HUES6 (cell line): ENCODE measurements around the gene PUS1.

Source experiments
- H3K27ac ChIP-seq: 2 replicates; pipeline ENCODE4 v1.7.0; 2013; ENCODE audit warnings: low read depth, mild to moderate bottlenecking, low read length, inconsistent platforms
- H3K27me3 ChIP-seq: 2 replicates; pipeline ENCODE4 v1.6.1; 2013; ENCODE audit warnings: low read length; ENCODE audit not compliant: control insufficient read depth, insufficient read depth
- H3K36me3 ChIP-seq: 2 replicates; pipeline ENCODE4 v1.6.1; 2013; ENCODE audit warnings: low read length; ENCODE audit not compliant: control insufficient read depth, insufficient read depth
- H3K4me1 ChIP-seq: 2 replicates; pipeline ENCODE4 v1.6.1; 2013; ENCODE audit warnings: low read length; ENCODE audit not compliant: control insufficient read depth, insufficient read depth
- H3K4me3 ChIP-seq: 2 replicates; pipeline ENCODE4 v1.5.1; 2013; ENCODE audit warnings: low read depth, low read length
- H3K9ac ChIP-seq: one replicate; pipeline ENCODE4 v1.6.1; 2013; ENCODE audit warnings: mild to moderate bottlenecking, low read length
- H3K9me3 ChIP-seq: 2 replicates; pipeline ENCODE4 v1.6.1; 2013; ENCODE audit warnings: low read depth, low read length; ENCODE audit not compliant: control insufficient read depth, insufficient read depth

Gene PUS1

DNA sequence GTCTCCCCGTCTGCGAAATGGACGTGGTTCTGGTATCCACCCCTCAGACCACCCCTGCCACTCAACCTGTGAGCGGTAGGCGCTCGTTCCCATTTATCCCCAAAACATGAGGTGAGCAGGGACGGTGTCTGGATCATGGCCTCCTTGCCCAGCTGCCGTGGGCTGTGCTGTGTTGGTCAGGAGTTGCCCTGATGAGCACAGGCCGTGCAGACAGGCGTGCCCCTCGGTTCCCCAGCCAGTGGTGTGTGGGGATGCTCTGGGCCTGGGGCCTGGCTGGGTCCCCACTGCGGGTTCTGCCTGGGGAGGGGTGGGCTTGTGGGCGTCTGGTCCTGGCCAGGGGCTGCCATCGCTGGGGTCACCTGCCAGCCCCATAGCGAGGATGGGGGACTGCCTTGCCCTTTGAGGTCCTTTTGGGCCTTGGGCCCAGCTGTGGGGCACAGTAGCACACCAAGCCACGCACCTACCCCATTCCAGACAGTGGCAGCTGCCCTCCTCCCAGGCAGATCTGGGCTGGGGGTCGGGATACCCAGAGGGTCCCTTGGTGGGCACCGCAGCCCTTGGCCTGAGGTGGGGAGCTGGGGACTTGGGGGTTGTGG, 11.3 kb upstream of the PUS1 start:
- H3K36me3 ChIP-seq, result peaks cover 73% of the 10 kb centered on the region

DNA sequence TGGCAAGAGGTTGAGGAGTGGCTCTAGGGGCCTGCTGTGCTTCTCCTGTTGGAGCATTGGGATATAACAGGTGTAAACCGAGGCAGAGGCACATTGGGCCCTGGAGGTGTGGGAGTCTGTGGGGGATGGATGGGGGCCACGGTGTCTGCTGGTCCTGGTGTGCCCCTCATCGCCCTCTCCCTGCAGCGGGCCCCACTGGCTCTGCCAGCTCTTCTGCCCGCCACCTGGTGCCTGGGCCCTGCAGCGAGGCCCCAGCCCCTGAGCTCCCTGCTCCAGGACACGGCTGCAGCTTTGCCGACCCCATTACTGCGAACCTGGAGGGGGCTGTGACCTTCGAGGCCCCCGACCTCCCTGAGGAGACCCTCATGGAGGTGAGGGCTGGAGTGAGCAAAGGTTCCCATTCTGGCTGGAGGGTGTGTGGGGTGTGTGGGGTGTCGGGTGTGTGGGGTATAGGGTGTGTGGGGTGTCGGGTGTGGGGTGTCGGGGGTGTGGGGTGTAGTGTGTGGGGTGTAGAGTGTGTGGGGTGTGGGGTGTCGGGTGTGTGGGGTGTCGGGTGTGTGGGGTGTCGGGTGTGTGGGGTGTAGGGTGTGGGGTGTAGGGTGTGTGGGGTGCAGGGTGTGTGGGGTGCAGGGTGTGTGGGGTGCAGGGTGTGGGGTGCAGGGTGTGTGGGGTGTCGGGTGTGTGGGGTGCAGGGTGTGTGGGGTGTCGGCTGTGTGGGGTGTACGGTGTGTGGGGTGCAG, 10.6 kb upstream of the PUS1 start:
- Histone ChIP-seq H3K9me3 (no peaks in the 10 kb centered on the region), H3K9ac (no peak overlapping the region), H3K4me1 (no peaks in the 10 kb centered on the region), H3K27ac (no peak overlapping the region), H3K27me3 (no peaks in the 10 kb centered on the region), H3K4me3 (no peak overlapping the region), H3K36me3 (peaks cover 72% of the 10 kb centered on the region)

More for the DNA sequence above, 11.3 kb upstream of the PUS1 start:
- Histone ChIP-seq H3K4me1 (no peaks in the 10 kb centered on the region), H3K4me3 (no peak overlapping the region), H3K27me3 (no peaks in the 10 kb centered on the region), H3K9me3 (no peaks in the 10 kb centered on the region), H3K9ac (no peak overlapping the region), H3K27ac (no peak overlapping the region)

DNA sequence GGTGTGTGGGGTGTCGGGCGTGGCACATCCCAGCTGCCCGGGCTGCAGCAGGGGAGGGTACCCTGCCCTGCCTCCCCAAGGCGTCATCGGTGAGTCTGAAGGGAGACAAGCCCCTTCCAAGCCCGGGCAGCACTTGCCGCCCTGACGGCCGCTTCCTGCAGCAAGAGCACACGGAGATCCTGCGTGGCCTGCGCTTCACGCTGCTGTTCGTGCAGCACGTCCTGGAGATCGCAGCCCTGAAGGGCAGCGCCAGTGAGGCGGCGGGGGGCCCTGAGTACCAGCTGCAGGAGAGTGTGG, 10.1 kb upstream of the PUS1 start:
- Histone ChIP-seq H3K27ac (no peak overlapping the region), H3K9me3 (no peaks in the 10 kb centered on the region), H3K4me1 (no peaks in the 10 kb centered on the region), H3K4me3 (no peak overlapping the region), H3K36me3 (peaks cover 68% of the 10 kb centered on the region), H3K9ac (no peak overlapping the region), H3K27me3 (no peaks in the 10 kb centered on the region)

DNA sequence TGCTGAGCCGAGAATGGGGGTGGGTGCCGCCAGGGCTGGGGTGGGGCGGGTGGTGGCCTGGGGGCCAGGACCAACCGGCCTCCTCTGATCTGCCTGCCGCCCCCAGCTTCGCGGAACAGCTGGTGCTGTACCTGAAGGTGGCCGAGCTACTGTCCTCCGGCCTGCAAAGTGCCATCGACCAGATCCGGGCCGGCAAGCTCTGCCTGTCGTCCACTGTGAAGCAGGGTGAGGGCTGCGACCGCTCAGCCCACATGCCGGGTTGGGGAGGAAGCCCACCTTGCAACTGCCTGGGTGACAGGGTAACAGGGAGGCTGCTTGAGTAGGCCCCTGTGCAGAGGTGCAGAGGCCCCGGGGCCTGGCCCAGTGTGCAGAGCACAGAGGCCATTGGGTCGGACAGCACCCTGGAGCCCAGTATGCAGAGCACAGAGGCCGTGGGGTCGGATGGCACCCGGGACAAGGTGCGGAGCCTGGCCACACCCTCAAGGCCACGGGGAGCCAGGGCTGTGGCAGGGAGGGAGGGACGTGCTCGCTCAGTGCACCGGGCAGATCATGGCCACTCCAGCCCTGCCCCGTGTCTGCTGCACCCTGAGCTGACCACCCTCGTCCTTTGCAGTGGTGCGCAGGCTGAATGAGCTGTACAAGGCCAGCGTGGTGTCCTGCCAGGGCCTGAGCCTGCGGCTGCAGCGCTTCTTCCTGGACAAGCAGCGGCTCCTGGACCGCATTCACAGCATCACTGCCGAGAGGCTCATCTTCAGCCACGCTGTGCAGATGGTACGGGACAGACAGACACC, 9.5 kb upstream of the PUS1 start:
- no peaks in the 10 kb centered on the region for H3K27me3 ChIP-seq
- peaks cover 62% of the 10 kb centered on the region for H3K36me3 ChIP-seq
- H3K4me1 ChIP-seq, result no peaks in the 10 kb centered on the region
- H3K9ac ChIP-seq, result no peak overlapping the region
- no peak overlapping the region for H3K4me3 ChIP-seq
- no peaks in the 10 kb centered on the region for H3K9me3 ChIP-seq
- no peak overlapping the region for H3K27ac ChIP-seq

DNA sequence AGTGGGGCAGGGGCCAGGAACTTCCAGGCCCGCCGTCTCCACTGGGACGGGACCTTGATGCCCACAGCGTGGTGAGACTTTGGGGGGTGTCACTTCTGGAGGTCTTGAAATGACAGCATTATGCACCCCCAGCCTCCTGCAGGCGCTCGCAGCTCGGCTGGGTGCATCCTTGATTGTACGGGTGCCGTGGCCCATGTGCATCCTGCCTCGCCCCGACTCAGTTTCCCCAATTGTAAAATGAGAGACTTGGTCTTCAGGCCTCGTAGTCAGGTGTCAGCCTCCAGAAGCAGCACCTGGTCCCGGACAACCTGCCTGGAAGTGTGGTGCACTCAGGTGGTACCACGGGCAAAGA, 8.9 kb upstream of the PUS1 start:
- Histone ChIP-seq H3K9ac (no peak overlapping the region), H3K4me1 (no peaks in the 10 kb centered on the region), H3K4me3 (no peak overlapping the region), H3K27me3 (no peaks in the 10 kb centered on the region), H3K27ac (no peak overlapping the region), H3K9me3 (no peaks in the 10 kb centered on the region), H3K36me3 (peaks cover 56% of the 10 kb centered on the region)

DNA sequence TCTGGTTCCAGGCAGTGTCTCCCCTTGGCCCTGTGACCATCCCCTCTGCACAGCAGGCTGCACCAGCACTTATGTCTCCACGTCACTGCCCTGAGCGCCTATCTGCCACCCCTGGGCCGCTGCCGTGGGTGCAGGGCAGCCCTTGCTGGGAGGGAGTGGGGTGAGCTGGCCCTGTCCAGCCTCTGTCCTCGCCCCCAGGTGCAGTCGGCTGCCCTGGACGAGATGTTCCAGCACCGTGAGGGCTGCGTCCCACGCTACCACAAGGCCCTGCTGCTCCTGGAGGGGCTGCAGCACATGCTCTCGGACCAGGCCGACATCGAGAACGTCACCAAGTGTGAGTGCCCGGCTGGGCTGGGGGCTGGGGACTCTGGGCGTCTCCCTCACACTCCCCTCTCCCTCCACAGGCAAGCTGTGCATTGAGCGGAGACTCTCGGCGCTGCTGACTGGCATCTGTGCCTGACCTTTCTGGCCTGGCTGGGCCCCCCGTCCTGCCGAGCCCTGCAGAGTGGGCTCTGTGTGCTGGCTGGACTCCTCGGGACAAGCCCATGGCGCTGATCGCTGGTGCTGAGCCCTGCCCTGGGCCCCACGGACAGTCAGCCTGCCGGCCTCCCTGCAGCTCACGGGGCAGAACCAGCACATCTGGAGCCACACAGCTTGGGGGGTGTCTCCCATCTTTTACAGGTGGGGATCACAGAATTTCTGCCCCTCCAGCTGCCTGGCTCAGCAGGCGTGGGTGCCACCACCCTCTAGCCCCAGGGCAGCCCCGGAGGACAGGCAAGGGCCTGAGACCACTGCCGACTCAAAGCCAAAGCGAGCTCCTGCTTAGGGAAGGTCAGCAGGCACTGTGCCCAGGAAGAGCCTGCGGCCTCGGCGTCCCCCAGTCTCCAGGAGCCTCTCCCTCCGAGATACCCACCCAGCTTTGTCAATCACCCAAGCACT, 7.9 kb upstream of the PUS1 start:
- no peak overlapping the region for H3K4me3 ChIP-seq
- H3K9ac ChIP-seq, result peak overlapping the region; percentile 12
- H3K27ac ChIP-seq, result no peak overlapping the region
- H3K9me3 ChIP-seq, result no peaks in the 10 kb centered on the region
- no peaks in the 10 kb centered on the region for H3K27me3 ChIP-seq
- no peaks in the 10 kb centered on the region for H3K4me1 ChIP-seq
- peaks cover 46% of the 10 kb centered on the region for H3K36me3 ChIP-seq

DNA sequence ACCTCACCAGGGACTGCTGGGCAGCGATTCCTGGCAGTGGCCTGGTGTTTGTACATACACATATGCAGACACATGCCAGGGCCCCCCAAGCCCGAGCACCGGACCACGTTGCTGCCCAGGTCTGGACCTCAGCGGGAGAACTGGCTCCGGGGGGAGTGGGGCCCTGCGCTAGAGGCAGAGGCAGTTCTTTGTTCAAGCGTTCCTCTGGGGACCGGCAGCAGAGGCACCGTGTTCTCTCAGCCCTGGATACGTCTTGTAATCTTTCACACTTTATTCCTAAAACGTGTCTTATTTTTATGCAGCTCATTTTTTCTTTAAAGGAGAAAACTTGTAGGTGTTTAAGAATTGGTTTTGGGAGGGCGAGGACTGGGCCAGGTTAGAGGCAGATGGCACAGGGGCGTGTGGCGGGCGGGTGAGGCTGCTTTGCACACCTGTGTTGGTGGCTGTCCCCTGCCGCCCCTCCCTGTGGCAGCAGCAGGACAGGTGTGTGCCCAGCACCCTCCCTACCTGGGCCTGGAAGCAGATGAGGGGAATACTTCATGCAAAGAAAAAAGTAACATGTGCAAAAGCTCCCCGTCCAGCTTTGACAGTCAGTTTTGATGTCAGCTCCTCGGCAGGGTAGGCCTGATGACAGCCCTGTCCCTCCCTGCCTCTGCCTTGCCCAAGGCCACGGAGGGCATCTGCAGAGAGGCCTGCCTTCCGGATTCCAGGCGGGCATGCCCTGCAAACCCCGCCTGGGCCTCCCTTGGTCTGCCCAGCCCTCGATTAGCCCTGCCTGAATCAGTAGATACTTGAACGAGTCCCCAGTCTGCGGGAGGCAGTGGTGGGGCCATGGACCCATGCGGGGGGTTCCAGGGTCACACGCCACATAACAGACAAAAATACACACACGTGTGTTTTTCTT, 7.0 kb upstream of the PUS1 start:
- Histone ChIP-seq H3K4me3 (no peak overlapping the region), H3K9ac (no peak overlapping the region), H3K27ac (no peak overlapping the region), H3K27me3 (no peaks in the 10 kb centered on the region), H3K4me1 (no peaks in the 10 kb centered on the region), H3K9me3 (peaks cover 3% of the 10 kb centered on the region), H3K36me3 (peaks cover 40% of the 10 kb centered on the region)

DNA sequence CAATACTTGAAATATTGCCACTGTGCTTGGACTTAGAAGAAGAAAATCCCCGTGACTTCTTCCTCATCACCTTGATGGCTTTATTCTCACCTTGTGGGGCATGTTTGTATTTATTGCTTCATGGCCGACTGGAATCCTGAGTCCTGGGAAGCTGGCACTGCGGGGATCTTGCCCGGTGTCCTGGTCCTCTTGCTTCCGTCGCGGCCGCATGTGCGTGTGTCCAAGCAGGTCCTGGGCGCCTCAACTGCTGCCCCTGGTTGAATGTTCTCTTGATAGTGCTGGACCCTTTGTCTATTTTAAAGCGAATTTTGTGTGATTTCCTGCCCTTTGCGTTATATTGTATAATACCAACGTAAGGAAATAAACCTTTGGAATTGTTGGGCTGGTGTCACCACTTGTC, 6.3 kb upstream of the PUS1 start:
- Histone ChIP-seq H3K27ac (no peak overlapping the region), H3K9me3 (peaks cover 9% of the 10 kb centered on the region), H3K36me3 (peaks cover 40% of the 10 kb centered on the region), H3K4me3 (no peak overlapping the region), H3K9ac (no peak overlapping the region), H3K4me1 (no peaks in the 10 kb centered on the region), H3K27me3 (no peaks in the 10 kb centered on the region)

DNA sequence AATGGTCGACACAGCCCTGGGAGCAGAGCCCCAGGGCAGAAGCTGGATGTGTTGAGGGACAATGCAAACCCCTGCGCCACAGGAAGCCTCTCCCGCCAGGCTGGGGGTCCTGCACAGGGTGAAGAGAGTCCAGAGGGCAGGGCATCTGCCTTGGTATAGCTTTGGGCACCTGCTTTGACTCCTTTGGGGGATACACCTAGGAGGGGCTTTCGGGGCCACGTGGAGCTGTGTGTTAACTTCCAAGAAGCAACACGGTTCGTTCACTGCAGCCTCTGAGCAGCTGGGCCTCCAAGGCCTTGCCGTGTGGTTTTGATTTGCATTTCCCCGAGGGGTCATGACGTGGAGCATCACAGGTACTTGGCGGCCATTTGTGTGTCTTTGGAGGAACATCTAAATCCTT, 5.8 kb upstream of the PUS1 start:
- Histone ChIP-seq H3K9me3 (peaks cover 9% of the 10 kb centered on the region), H3K36me3 (peaks cover 40% of the 10 kb centered on the region), H3K27ac (no peak overlapping the region)

More for the DNA sequence above, 5.8 kb upstream of the PUS1 start:
- Histone ChIP-seq H3K9ac (no peak overlapping the region), H3K4me3 (no peak overlapping the region), H3K4me1 (no peaks in the 10 kb centered on the region), H3K27me3 (no peaks in the 10 kb centered on the region)
